PC-9 (cell line): Measurements from ENCODE around the gene KATNB1. TPM values are rescaled to one million over a fixed set of nuclear protein-coding genes. Genes with fewer than 3 reads are reported as not detected.

Experiments
- BruUV-seq: library from RNA; stranded (reverse); fragments of 400-500 nt; replicated peaks from 2 replicates; lab custom pipeline; 2021; lab: Mats Ljungman, UMichigan
- CTCF ChIA-PET: fragments of 300-600 bp; sonication (Branson Sonifier 250); formaldehyde crosslinking; loops from one replicate; lab custom pipeline; 2022; ENCODE audit warnings: antibody characterized with exemption; lab: Charles Lee
- POLR2A ChIA-PET: fragments of 300-600 bp; sonication (Branson Sonifier 250); formaldehyde crosslinking; loops from one replicate; lab custom pipeline; 2022; ENCODE audit warnings: antibody characterized with exemption; ENCODE audit not compliant: unreplicated experiment; lab: Charles Lee
- DNase-seq, 2 experiments: peaks; one replicate each; pipeline versions ENCODE4 v3.0.0 to v3.0.0-alpha.2; 2015 to 2022; ENCODE audit warnings: mixed read lengths in 1 of 2
- H2AFZ ChIP-seq: fragments of 200-600 bp; sonication (generic); 2 replicates; pipeline ENCODE4 v1.8.1; 2017; ENCODE audit warnings: antibody characterized with exemption
- H3F3A ChIP-seq: fragments of 200-600 bp; sonication (generic); 2 replicates; pipeline ENCODE4 v1.8.1; 2017; ENCODE audit warnings: antibody characterized with exemption, mild to moderate bottlenecking, low read depth; ENCODE audit not compliant: insufficient read depth
- H3K27ac ChIP-seq: fragments of 200-600 bp; sonication (generic); 2 replicates; pipeline ENCODE4 v1.6.1; 2016; ENCODE audit warnings: mixed run types
- H3K27me3 ChIP-seq: fragments of 200-600 bp; sonication (generic); 2 replicates; pipeline ENCODE4 v1.6.1; 2016; ENCODE audit warnings: low read depth, mixed run types; ENCODE audit not compliant: insufficient read depth
- H3K36me3 ChIP-seq: fragments of 200-600 bp; sonication (generic); 2 replicates; pipeline ENCODE4 v1.6.1; 2016; ENCODE audit warnings: low read depth, mixed run types
- H3K4me1 ChIP-seq: fragments of 200-600 bp; sonication (generic); replicated peaks from 2 replicates; pipeline ENCODE4 v1.6.1; 2016; ENCODE audit warnings: mixed run types; ENCODE audit not compliant: insufficient read depth
- H3K4me2 ChIP-seq: fragments of 200-600 bp; sonication (generic); 2 replicates; pipeline ENCODE4 v1.6.1; 2017; ENCODE audit warnings: mixed run types
- H3K4me3 ChIP-seq: fragments of 200-600 bp; sonication (generic); 2 replicates; pipeline ENCODE4 v1.6.1; 2016; ENCODE audit warnings: mixed run types
- H3K79me2 ChIP-seq: fragments of 200-600 bp; sonication (generic); 2 replicates; pipeline ENCODE4 v1.6.1; 2017; ENCODE audit warnings: low read depth, mixed run types
- H3K9me2 ChIP-seq: fragments of 200-600 bp; sonication (generic); 2 replicates; pipeline ENCODE4 v1.8.1; 2017; ENCODE audit warnings: mild to moderate bottlenecking; ENCODE audit not compliant: insufficient read depth
- H3K9me3 ChIP-seq: fragments of 200-600 bp; sonication (generic); 2 replicates; pipeline ENCODE4 v1.8.1; 2016; ENCODE audit warnings: low read depth; ENCODE audit not compliant: insufficient read depth
- H4K20me1 ChIP-seq: fragments of 200-600 bp; sonication (generic); 2 replicates; pipeline ENCODE4 v1.8.1; 2017; ENCODE audit not compliant: insufficient read depth
- CTCF ChIP-seq: fragments of 200-600 bp; sonication (generic); conservative IDR thresholded peaks from 2 replicates; pipeline ENCODE4 v1.6.1; 2017; ENCODE audit warnings: mixed run types, antibody characterized with exemption, mild to moderate bottlenecking, moderate library complexity
- EZH2 ChIP-seq: fragments of 200-600 bp; sonication (generic); IDR thresholded peaks from 2 replicates; pipeline ENCODE4 v1.8.0; 2017; ENCODE audit warnings: antibody characterized with exemption, low read depth
- intact Hi-C: fragments of 100-400 bp; cut with micrococcal nuclease; formaldehyde crosslinking; loops from one replicate; pipeline ENCODE4 v1.10.0; 2022; ENCODE audit not compliant: unreplicated experiment
- total RNA-seq: library from RNA; stranded (reverse); gene quantifications from 2 replicates; pipeline ENCODE4 v1.2.3, GENCODE V29; 2021

KATNB1 gene
- total RNA-seq, 1 experiment from 2014 or later = 27.7 TPM

- no peaks in the 10 kb centered on the region for H3K79me2 ChIP-seq
- no peaks in the 10 kb centered on the region for H3K27me3 ChIP-seq
- H3K4me2 ChIP-seq = no peak overlapping the region
- H3F3A ChIP-seq = no peaks in the 10 kb centered on the region
- intact Hi-C loops = loop anchor here (5.0 kb wide), 1 partner anchor 130 kb away; no protein-coding TSS in a partner anchor
- no peaks in the 10 kb centered on the region for H3K36me3 ChIP-seq
- no peak overlapping the region for H2AFZ ChIP-seq
- H3K4me3 ChIP-seq = no peak overlapping the region
- TF ChIP-seq CTCF (no peak), EZH2 (no peak)
- BruUV-seq = no TSS peak
- H3K4me1 ChIP-seq = no peaks in the 10 kb centered on the region
- H3K27ac ChIP-seq = no peak overlapping the region
- ChIA-PET POLR2A (no interaction called here), CTCF (interaction anchor here (0.5 kb wide), 1 partner anchor 14 kb away, joined by 4 read pairs; no protein-coding TSS in a partner anchor)
- no peaks in the 10 kb centered on the region for H4K20me1 ChIP-seq
- no peak for DNase-seq
- H3K9me3 ChIP-seq = no peaks in the 10 kb centered on the region
- H3K9me2 ChIP-seq = no peaks in the 10 kb centered on the region
These were observed 12.9 kb upstream of the KATNB1 start for GRCh38 chr16:57722651-57723050.

- Histone ChIP-seq H3K27me3 (no peaks in the 10 kb centered on the region), H4K20me1 (no peaks in the 10 kb centered on the region), H3K36me3 (no peaks in the 10 kb centered on the region), H3F3A (no peaks in the 10 kb centered on the region), H3K9me3 (no peaks in the 10 kb centered on the region), H3K27ac (no peak overlapping the region), H3K9me2 (no peaks in the 10 kb centered on the region), H3K79me2 (no peaks in the 10 kb centered on the region), H3K4me3 (no peak overlapping the region), H3K4me2 (no peak overlapping the region), H2AFZ (no peak overlapping the region), H3K4me1 (no peaks in the 10 kb centered on the region)
- POLR2A ChIA-PET = no interaction called here
- BruUV-seq = no TSS peak
- DNase-seq = peak in 1 of 2 experiments; percentile 27
- TF ChIP-seq EZH2 (no peak), CTCF (peak; percentile 59)
- CTCF ChIA-PET = interaction anchor here (0.5 kb wide), 1 partner anchor 13 kb away, joined by 4 read pairs; no protein-coding TSS in a partner anchor
- intact Hi-C loops = loop anchor here (5.0 kb wide), 1 partner anchor 131 kb away; no protein-coding TSS in a partner anchor
These were observed 12.4 kb upstream of the KATNB1 start for GRCh38 chr16:57723170-57723569.

- Histone ChIP-seq H3K9me2 (no peaks in the 10 kb centered on the region), H3K9me3 (no peaks in the 10 kb centered on the region), H3K4me1 (no peaks in the 10 kb centered on the region), H3K4me3 (no peak overlapping the region), H3K27me3 (no peaks in the 10 kb centered on the region), H2AFZ (no peak overlapping the region), H4K20me1 (no peaks in the 10 kb centered on the region), H3K36me3 (no peaks in the 10 kb centered on the region), H3K27ac (no peak overlapping the region), H3F3A (no peaks in the 10 kb centered on the region), H3K79me2 (no peaks in the 10 kb centered on the region), H3K4me2 (no peak overlapping the region)
- no peak for TF ChIP-seq EZH2
- TF ChIP-seq CTCF = no peak
- BruUV-seq = no TSS peak
- ChIA-PET POLR2A (no interaction called here), CTCF (interaction anchor here (0.6 kb wide), 1 partner anchor 373 kb away, joined by 4 read pairs; no protein-coding TSS in a partner anchor)
- no peak for DNase-seq
- intact Hi-C loops = loop anchor here (5.0 kb wide), 1 partner anchor 132 kb away; no protein-coding TSS in a partner anchor
These were observed 11.0 kb upstream of the KATNB1 start for GRCh38 chr16:57724531-57724930.
